ENCODE results near the gene SHROOM2.

DNA sequence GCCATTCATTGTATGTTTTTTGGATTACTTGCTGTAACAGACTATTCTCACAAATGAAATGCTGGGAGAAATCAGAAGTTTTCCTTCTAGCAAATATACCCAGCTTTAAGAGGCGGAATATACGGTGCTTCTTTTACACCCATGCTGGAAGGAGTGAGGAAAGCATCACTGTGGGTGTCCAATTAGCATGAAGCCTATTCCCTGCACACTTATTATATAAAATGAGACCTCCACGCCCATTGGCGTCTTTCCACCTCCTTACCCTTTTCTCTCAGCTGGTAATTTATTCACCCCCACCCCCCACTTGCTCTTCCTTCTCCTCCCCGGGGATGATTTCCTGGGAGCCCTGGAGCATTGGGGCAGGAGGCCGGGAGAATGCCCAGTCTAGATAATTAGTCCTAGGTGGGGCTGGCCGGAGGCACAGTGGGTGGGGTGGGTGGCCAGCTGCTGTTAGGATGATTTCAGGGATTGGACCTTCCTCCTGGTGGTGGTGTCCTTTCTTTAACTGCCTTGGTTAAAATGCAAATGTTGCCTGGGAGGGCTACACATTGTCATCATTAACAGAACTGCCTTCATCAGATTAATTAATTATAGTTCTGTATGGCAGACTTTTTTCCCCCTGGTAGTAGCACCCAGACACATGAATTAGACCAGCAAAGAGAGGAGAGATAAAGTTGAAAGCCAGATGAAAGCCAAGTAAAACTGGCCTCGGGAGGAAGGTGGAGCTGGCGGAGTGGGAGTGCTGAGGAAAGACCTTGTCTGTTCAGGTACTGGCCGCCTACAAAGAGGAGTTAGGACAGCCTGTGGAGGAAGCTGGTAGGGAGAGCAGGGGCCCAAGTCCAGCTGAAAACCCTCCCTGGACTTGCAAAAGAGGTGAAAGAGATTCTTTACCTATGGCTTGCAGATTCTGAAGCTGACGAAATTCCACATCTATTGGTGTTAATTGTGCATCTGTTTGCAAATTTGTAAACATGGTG, 11.4 kb downstream of the SHROOM2 start:
- TF ChIP-seq, protein P1, sequence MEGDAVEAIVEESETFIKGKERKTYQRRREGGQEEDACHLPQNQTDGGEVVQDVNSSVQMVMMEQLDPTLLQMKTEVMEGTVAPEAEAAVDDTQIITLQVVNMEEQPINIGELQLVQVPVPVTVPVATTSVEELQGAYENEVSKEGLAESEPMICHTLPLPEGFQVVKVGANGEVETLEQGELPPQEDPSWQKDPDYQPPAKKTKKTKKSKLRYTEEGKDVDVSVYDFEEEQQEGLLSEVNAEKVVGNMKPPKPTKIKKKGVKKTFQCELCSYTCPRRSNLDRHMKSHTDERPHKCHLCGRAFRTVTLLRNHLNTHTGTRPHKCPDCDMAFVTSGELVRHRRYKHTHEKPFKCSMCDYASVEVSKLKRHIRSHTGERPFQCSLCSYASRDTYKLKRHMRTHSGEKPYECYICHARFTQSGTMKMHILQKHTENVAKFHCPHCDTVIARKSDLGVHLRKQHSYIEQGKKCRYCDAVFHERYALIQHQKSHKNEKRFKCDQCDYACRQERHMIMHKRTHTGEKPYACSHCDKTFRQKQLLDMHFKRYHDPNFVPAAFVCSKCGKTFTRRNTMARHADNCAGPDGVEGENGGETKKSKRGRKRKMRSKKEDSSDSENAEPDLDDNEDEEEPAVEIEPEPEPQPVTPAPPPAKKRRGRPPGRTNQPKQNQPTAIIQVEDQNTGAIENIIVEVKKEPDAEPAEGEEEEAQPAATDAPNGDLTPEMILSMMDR (IDR thresholded peaks at IDR 0.05) = no peak
- TF ChIP-seq POLR2A (IDR thresholded peaks at IDR 0.05) = no peak
